Esophagus muscularis mucosa (tissue), 4 donors: ENCODE data around the gene GTF3C5. TPM values are rescaled to one million over a fixed set of nuclear protein-coding genes. Genes with fewer than 3 reads are reported as not detected.

ENCODE experiments used
- DNase-seq: peaks from one replicate; pipeline ENCODE4 v3.0.0-alpha.2; 2017; ENCODE audit errors: extremely low spot score
- H3K27ac ChIP-seq, 4 donors: fragments of 200-600 bp; sonication (generic); replicated peaks in 1 of 4; 1 replicate in 3 of 4; 2 replicates in 1 of 4; pipeline ENCODE4 v1.5.1; 2016 to 2019; ENCODE audit warnings: mild to moderate bottlenecking in 1 of 4
- H3K27me3 ChIP-seq, 4 donors: fragments of 200-600 bp; sonication (generic); one replicate each; pipeline versions ENCODE4 v1.5.1 to v1.6.0; 2016 to 2019
- H3K36me3 ChIP-seq, 4 donors: fragments of 200-600 bp; sonication (generic); one replicate each; pipeline ENCODE4 v1.5.1; 2016 to 2019
- H3K4me1 ChIP-seq, 4 donors: fragments of 200-600 bp; sonication (generic); one replicate each; pipeline ENCODE4 v1.5.1; 2016 to 2019
- H3K4me3 ChIP-seq, 4 donors: fragments of 200-600 bp; sonication (generic); 1 replicate in 2 of 4; 2 replicates in 2 of 4; pipeline ENCODE4 v1.5.1; 2016 to 2019; ENCODE audit warnings: mild to moderate bottlenecking in 4 of 4, moderate library complexity in 1 of 4
- H3K9me3 ChIP-seq, 4 donors: fragments of 200-600 bp; sonication (generic); 1 replicate in 3 of 4; 2 replicates in 1 of 4; pipeline ENCODE4 v1.5.1; 2016 to 2019
- CTCF ChIP-seq, 3 experiments: fragments of 200-600 bp in 2 of 3; fragments of 450-650 bp in 1 of 3; sonication (generic) in 2 of 3; IDR thresholded peaks; one replicate each; pipeline ENCODE4 v1.5.1; 2017 to 2019; ENCODE audit warnings: antibody characterized with exemption in 3 of 3, mild to moderate bottlenecking in 2 of 3, moderate library complexity in 1 of 3
- EP300 ChIP-seq: sonication (generic); formaldehyde crosslinking; IDR thresholded peaks from one replicate; pipeline ENCODE4 v1.6.1; 2017; ENCODE audit warnings: antibody characterized with exemption
- POLR2A ChIP-seq: fragments of 450-650 bp; IDR thresholded peaks from one replicate; pipeline ENCODE4 v1.6.1; 2017; ENCODE audit warnings: antibody characterized with exemption, moderate library complexity, mild to moderate bottlenecking, low read depth
- POLR2AphosphoS5 ChIP-seq, 2 donors: sonication (generic); formaldehyde crosslinking; IDR thresholded peaks; one replicate each; pipeline ENCODE4 v1.6.1; 2017; ENCODE audit warnings: antibody characterized with exemption in 2 of 2
- WGBS: methylation state at CpG from one replicate; pipeline ENCODE4 v1.1.5; 2018; 5-methylcytosine and 5-hydroxymethylcytosine counted together
- intact Hi-C: fragments of 100-400 bp; cut with DNase I; formaldehyde crosslinking; loops from one replicate; pipeline ENCODE4 v1.15.1; 2023
- total RNA-seq, 4 donors: library from RNA; depleted of rRNA; stranded (reverse); fragments of >200 nt; gene quantifications; one replicate each; pipeline versions ENCODE4 v1.1.0 to v1.2.1, GENCODE V29; 2016

GTF3C5 gene
- total RNA-seq, 4 donors from 2014 or later, result 38.9 to 58.1 (median 42.4) TPM

- H3K4me3 ChIP-seq, result no peak overlapping the region
- peaks cover 73 to 88% (median 85%) of the 10 kb centered on the region in 4 donors for H3K36me3 ChIP-seq
- DNase-seq, result no peak
- no peak for TF ChIP-seq EP300
- no peak for TF ChIP-seq POLR2A
- no peak for TF ChIP-seq CTCF (IDR thresholded peaks at IDR 0.05)
- no peak for TF ChIP-seq POLR2AphosphoS5 (IDR thresholded peaks at IDR 0.05)
- H3K27me3 ChIP-seq, result no peaks in the 10 kb centered on the region
- no peaks in the 10 kb centered on the region for H3K9me3 ChIP-seq
- WGBS, result 91% methylated on average over 14 of the region's 16 CpGs
- intact Hi-C loops, result no loop called here
- peaks cover 0 to 16% (median 0%) of the 10 kb centered on the region in 4 donors for H3K4me1 ChIP-seq
- no peak overlapping the region for H3K27ac ChIP-seq
These were observed 24.2 kb downstream of the GTF3C5 start for GRCh38 chr9:133054966-133055365.

GRCh38 chr9:133055788-133056420 is 25.1 kb downstream of the GTF3C5 start:
- Histone ChIP-seq H3K27me3 (no peaks in the 10 kb centered on the region), H3K4me3 (no peak overlapping the region), H3K4me1 (peaks cover 0 to 18% (median 0%) of the 10 kb centered on the region in 4 donors), H3K9me3 (no peaks in the 10 kb centered on the region), H3K27ac (no peak overlapping the region), H3K36me3 (peaks cover 65 to 79% (median 76%) of the 10 kb centered on the region in 4 donors)
- no peak for TF ChIP-seq POLR2AphosphoS5 (IDR thresholded peaks at IDR 0.05)
- no peak for TF ChIP-seq POLR2A
- no peak for TF ChIP-seq EP300
- no peak for TF ChIP-seq CTCF (IDR thresholded peaks at IDR 0.05)
- no peak for DNase-seq
- 98% methylated on average over 17 of the region's 17 CpGs for WGBS
- intact Hi-C loops, result no loop called here

GRCh38 chr9:133056533-133056932 is 25.7 kb downstream of the GTF3C5 start:
- Histone ChIP-seq H3K9me3 (no peaks in the 10 kb centered on the region), H3K4me3 (no peak overlapping the region), H3K4me1 (peaks cover 0 to 22% (median 0%) of the 10 kb centered on the region in 4 donors), H3K36me3 (peaks cover 59 to 73% (median 70%) of the 10 kb centered on the region in 4 donors), H3K27ac (no peak overlapping the region), H3K27me3 (no peaks in the 10 kb centered on the region)
- 88% methylated on average over 12 of the region's 13 CpGs for WGBS
- no peak for DNase-seq
- intact Hi-C loops, result no loop called here
- TF ChIP-seq CTCF (IDR thresholded peaks at IDR 0.05) (no peak), POLR2A (no peak), EP300 (no peak), POLR2AphosphoS5 (IDR thresholded peaks at IDR 0.05) (no peak)

- TF ChIP-seq POLR2AphosphoS5 (IDR thresholded peaks at IDR 0.05) (no peak), CTCF (IDR thresholded peaks at IDR 0.05) (no peak), EP300 (no peak)
These were observed 26.2 kb downstream of the GTF3C5 start for GRCh38 chr9:133057006-133057405.

GRCh38 chr9:133057553-133057952 is 26.8 kb downstream of the GTF3C5 start:
- H3K36me3 ChIP-seq, result peaks cover 48 to 63% (median 60%) of the 10 kb centered on the region in 4 donors
- H3K9me3 ChIP-seq, result no peaks in the 10 kb centered on the region
- peaks cover 0 to 22% (median 0%) of the 10 kb centered on the region in 4 donors for H3K4me1 ChIP-seq
- intact Hi-C loops, result no loop called here
- no peak overlapping the region for H3K27ac ChIP-seq
- no peak for DNase-seq
- no peak for TF ChIP-seq EP300
- H3K4me3 ChIP-seq, result no peak overlapping the region
- 89% methylated on average over 11 of the region's 12 CpGs for WGBS
- no peaks in the 10 kb centered on the region for H3K27me3 ChIP-seq

More at GRCh38 chr9:133057006-133057405, 26.2 kb downstream of the GTF3C5 start:
- Histone ChIP-seq H3K36me3 (peaks cover 54 to 68% (median 65%) of the 10 kb centered on the region in 4 donors), H3K9me3 (no peaks in the 10 kb centered on the region), H3K4me1 (peaks cover 0 to 22% (median 0%) of the 10 kb centered on the region in 4 donors), H3K27ac (no peak overlapping the region), H3K4me3 (no peak overlapping the region), H3K27me3 (no peaks in the 10 kb centered on the region)
- 67% methylated on average over 2 of the region's 8 CpGs for WGBS
- intact Hi-C loops, result no loop called here
- no peak for DNase-seq
